ENCODE data around the gene CYB561D2.
"Not testable (repeated sequence)": the region's sequence is repeated elsewhere in the genome, so short reads cannot be mapped to it uniquely, and the experiment has no call there.

Gene CYB561D2

GRCh38 chr3:50350527-50351322 is at the start of gene CYB561D2, which contains the start of gene NPRL2:
CYB561D2 (plus strand) TSS chr3:50350862; CDS start chr3:50351434, 572 bp downstream.
NPRL2 (minus strand) TSS chr3:50350775; CDS start chr3:50350652, 123 bp downstream.
- peak; percentile 83 for DNase-seq (ENCODE audit: low read depth, low spot score)

- no peak for DNase-seq (ENCODE audit: low read depth, low spot score)
These were observed 48.3 kb upstream of the CYB561D2 start for GRCh38 chr3:50302095-50303012.

GRCh38 chr3:50303013-50303815 is 47.4 kb upstream of the CYB561D2 start, which contains the start of gene HYAL1:
HYAL1 (minus strand) TSS chr3:50303574; CDS start chr3:50302956, 618 bp downstream.
- DNase-seq (ENCODE audit: low read depth, low spot score), result no peak

GRCh38 chr3:50304601-50305000 is 46.1 kb upstream of the CYB561D2 start:
- no peak for DNase-seq (ENCODE audit: low read depth, low spot score)

GRCh38 chr3:50312041-50312440 is 38.6 kb upstream of the CYB561D2 start:
- DNase-seq (ENCODE audit: low read depth, low spot score), result not testable (repeated sequence)

- no peak for DNase-seq (ENCODE audit: low read depth, low spot score)
These were observed 36.3 kb upstream of the CYB561D2 start for GRCh38 chr3:50314342-50314741.

GRCh38 chr3:50314816-50315215 is 35.8 kb upstream of the CYB561D2 start:
- DNase-seq (ENCODE audit: low read depth, low spot score), result no peak

- DNase-seq (ENCODE audit: low read depth, low spot score), result no peak
These were observed 33.9 kb upstream of the CYB561D2 start for GRCh38 chr3:50316657-50317242.

GRCh38 chr3:50317300-50317699 is 33.4 kb upstream of the CYB561D2 start:
- no peak for DNase-seq (ENCODE audit: low read depth, low spot score)

GRCh38 chr3:50318163-50318562 is 32.5 kb upstream of the CYB561D2 start:
- DNase-seq (ENCODE audit: low read depth, low spot score), result no peak

- no peak for DNase-seq (ENCODE audit: low read depth, low spot score)
These were observed 32.0 kb upstream of the CYB561D2 start for GRCh38 chr3:50318615-50319014.

- no peak for DNase-seq (ENCODE audit: low read depth, low spot score)
These were observed 31.3 kb upstream of the CYB561D2 start for GRCh38 chr3:50319181-50319893.

- no peak for DNase-seq (ENCODE audit: low read depth, low spot score)
These were observed 30.6 kb upstream of the CYB561D2 start for GRCh38 chr3:50319894-50320625.

- DNase-seq (ENCODE audit: low read depth, low spot score), result no peak
These were observed 29.8 kb upstream of the CYB561D2 start for GRCh38 chr3:50320853-50321335.

GRCh38 chr3:50321336-50322114 is 29.1 kb upstream of the CYB561D2 start:
- DNase-seq (ENCODE audit: low read depth, low spot score), result peak; percentile 71

GRCh38 chr3:50322115-50322385 is 28.6 kb upstream of the CYB561D2 start:
- no peak for DNase-seq (ENCODE audit: low read depth, low spot score)

- no peak for DNase-seq (ENCODE audit: low read depth, low spot score)
These were observed 28.1 kb upstream of the CYB561D2 start, which contains the start of gene HYAL2 for GRCh38 chr3:50322386-50323091. HYAL2 (minus strand) TSS chr3:50322745; CDS start chr3:50320489, 2,256 bp downstream.

- no peak for DNase-seq (ENCODE audit: low read depth, low spot score)
These were observed 27.5 kb upstream of the CYB561D2 start for GRCh38 chr3:50323092-50323600.
